Peyer's patch (tissue), 4 donors: ENCODE results near the gene RPS18. TPM values are rescaled to one million over a fixed set of nuclear protein-coding genes. Genes with fewer than 3 reads are reported as not detected.

Source experiments
- DNase-seq, 3 donors: peaks; one replicate each; pipeline ENCODE4 v3.0.0-alpha.2; 2017 to 2019
- H3K27ac ChIP-seq, 4 donors: fragments of 200-600 bp; sonication (generic); one replicate each; pipeline ENCODE4 v1.5.1; 2016 to 2019
- H3K27me3 ChIP-seq, 2 donors: fragments of 200-600 bp; sonication (generic); one replicate each; pipeline ENCODE4 v1.5.1; 2019
- H3K36me3 ChIP-seq, 3 donors: fragments of 200-600 bp; sonication (generic); one replicate each; pipeline ENCODE4 v1.5.1; 2016 to 2019
- H3K4me1 ChIP-seq, 4 donors: fragments of 200-600 bp; sonication (generic); one replicate each; pipeline ENCODE4 v1.5.1; 2016 to 2019
- H3K4me3 ChIP-seq, 4 donors: fragments of 200-600 bp; sonication (generic); 1 replicate in 3 of 4; 2 replicates in 1 of 4; pipeline ENCODE4 v1.5.1; 2016 to 2019; ENCODE audit warnings: mild to moderate bottlenecking in 1 of 4
- H3K9me3 ChIP-seq, 4 donors: fragments of 200-600 bp; sonication (generic); one replicate each; pipeline ENCODE4 v1.5.1; 2016 to 2019; ENCODE audit warnings: mild to moderate bottlenecking in 1 of 4
- POLR2A ChIP-seq, 2 donors: fragments of 450-650 bp; IDR thresholded peaks; one replicate each; pipeline ENCODE4 v1.5.1; 2017; ENCODE audit warnings: antibody characterized with exemption in 2 of 2, mild to moderate bottlenecking in 2 of 2, moderate library complexity in 2 of 2
- total RNA-seq, 4 donors: library from RNA; depleted of rRNA; stranded (reverse); fragments of >200 nt; gene quantifications; one replicate each; pipeline ENCODE4 v1.1.0, GENCODE V29; 2016
- TF ChIP-seq, protein P1 (sequence below), 6 experiments: fragments of 450-650 bp in 4 of 6; fragments of 200-600 bp in 2 of 6; sonication (generic) in 1 of 6; IDR thresholded peaks; one replicate each; pipeline ENCODE4 v1.5.1; 2017 to 2019; ENCODE audit warnings: antibody characterized with exemption in 6 of 6, mild to moderate bottlenecking in 3 of 6, moderate library complexity in 1 of 6

The RPS18 gene
- total RNA-seq, 4 donors from 2014 or later = 697 to 1,875 (median 903) TPM

DNA sequence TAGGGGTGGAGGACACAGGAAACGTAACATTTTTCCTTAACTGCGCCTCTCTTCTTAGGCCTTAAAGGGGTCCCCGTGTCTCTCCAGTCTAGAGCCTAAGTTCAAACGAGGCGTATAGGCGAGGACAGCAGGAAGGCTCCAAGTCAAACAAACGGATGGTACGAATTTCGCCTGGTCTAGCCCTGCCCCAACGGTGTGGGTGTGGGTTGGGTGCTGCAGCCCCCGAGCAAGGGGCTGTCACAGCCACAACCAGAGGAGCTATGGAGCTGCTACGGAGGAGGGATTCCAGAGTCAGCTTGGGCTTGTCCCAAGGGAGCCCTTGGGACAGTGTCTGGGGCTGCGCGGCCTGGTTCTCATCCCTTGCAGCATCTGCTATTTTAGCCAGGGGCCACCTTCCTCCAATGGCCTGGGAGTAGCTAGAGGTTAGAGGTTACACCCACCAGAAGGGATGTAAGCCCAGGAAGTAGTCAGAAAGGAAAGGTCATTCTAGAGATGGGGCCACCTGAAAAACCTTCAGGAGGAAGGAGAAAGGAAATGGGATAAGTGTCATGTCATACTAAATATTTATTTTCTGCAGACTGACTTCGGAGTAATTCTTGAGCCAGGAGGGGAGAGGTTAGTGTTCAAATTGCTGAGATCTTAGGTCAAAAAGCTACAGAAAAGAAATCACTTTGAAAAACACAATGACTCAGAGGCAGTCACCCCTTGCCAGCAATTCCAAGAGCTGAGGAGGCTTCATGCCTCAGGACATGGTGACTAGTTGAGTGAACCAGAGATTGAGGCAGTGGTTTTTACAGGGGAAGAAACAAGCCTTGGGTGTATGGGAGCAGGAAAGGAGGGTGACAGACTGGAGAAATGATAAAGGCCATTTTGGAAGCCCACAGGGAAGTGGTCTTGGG lies 21.9 kb upstream of the RPS18 start:
- H3K27ac ChIP-seq = peak overlapping the region; percentile 86 to 93 (median 89)
- DNase-seq = no peak

DNA sequence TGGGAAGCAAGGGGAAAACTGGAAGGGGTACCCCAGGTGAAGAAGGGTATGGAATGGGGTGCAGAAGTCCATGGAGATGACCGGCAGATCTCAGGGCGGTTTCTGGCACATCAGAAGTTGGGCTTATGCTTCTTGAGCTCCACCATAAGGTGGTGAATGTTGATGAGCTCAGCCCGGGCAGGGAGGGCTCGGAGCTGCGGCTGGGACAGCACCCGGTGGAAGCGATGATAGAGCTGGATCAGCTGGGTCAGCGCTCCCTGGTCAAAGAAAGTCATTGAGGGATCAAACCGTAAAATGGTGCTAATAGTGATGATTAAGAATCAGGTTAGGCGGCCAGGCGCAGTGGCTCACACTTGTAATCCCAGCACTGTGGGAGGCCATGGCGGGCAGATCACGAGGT lies 21.1 kb upstream of the RPS18 start:
- Histone ChIP-seq H3K4me1 (peaks cover 0 to 19% (median 5%) of the 10 kb centered on the region in 4 donors), H3K27me3 (no peaks in the 10 kb centered on the region), H3K9me3 (no peaks in the 10 kb centered on the region), H3K4me3 (no peak overlapping the region), H3K27ac (no peak overlapping the region), H3K36me3 (peaks cover 0 to 7% (median 0%) of the 10 kb centered on the region in 3 donors)
- no peak for DNase-seq
- TF ChIP-seq, protein P1, sequence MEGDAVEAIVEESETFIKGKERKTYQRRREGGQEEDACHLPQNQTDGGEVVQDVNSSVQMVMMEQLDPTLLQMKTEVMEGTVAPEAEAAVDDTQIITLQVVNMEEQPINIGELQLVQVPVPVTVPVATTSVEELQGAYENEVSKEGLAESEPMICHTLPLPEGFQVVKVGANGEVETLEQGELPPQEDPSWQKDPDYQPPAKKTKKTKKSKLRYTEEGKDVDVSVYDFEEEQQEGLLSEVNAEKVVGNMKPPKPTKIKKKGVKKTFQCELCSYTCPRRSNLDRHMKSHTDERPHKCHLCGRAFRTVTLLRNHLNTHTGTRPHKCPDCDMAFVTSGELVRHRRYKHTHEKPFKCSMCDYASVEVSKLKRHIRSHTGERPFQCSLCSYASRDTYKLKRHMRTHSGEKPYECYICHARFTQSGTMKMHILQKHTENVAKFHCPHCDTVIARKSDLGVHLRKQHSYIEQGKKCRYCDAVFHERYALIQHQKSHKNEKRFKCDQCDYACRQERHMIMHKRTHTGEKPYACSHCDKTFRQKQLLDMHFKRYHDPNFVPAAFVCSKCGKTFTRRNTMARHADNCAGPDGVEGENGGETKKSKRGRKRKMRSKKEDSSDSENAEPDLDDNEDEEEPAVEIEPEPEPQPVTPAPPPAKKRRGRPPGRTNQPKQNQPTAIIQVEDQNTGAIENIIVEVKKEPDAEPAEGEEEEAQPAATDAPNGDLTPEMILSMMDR (IDR thresholded peaks at IDR 0.05) = no peak
- TF ChIP-seq POLR2A (IDR thresholded peaks at IDR 0.05) = no peak

More for the DNA sequence above, 21.9 kb upstream of the RPS18 start:
- peak overlapping the region; percentile 43 to 60 (median 56) for H3K4me3 ChIP-seq
- no peaks in the 10 kb centered on the region for H3K9me3 ChIP-seq
- TF ChIP-seq, protein P1 (IDR thresholded peaks at IDR 0.05) = no peak
- no peak for TF ChIP-seq POLR2A (IDR thresholded peaks at IDR 0.05)
- no peaks in the 10 kb centered on the region for H3K27me3 ChIP-seq
- H3K36me3 ChIP-seq = peaks cover 0 to 5% (median 0%) of the 10 kb centered on the region in 3 donors
- H3K4me1 ChIP-seq = peaks cover 0 to 19% (median 5%) of the 10 kb centered on the region in 4 donors

DNA sequence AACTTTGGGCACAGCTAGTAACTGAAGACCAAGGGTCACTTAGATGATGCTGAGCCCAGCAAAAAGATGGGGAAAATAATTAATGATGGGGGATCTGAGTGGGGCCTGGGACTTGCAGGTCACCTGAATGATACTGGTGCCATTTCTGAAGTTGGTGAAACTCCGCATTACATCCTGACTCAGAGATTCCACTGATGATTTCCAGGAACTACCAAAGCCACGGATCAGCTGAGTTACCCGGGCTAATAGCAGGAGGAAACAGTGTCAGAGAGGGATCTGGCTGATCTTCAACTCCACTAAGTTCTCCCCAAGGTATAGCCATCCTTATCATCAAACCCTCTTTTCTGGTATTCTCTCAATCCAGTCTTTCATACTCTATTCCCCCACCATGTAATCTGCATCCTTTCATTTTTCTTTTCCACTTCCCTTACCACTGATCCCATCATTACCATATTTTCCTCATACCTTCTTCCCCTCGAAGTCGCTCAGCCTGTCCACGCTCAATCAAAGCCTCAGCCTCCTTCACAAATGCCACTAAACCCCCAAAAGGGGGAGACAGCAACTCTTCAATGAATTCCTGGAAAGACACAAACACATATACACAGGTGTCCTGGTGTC lies 20.4 kb upstream of the RPS18 start:
- Histone ChIP-seq H3K4me1 (peaks cover 0 to 19% (median 5%) of the 10 kb centered on the region in 4 donors), H3K27me3 (no peaks in the 10 kb centered on the region), H3K27ac (no peak overlapping the region), H3K9me3 (no peaks in the 10 kb centered on the region), H3K36me3 (peaks cover 0 to 7% (median 0%) of the 10 kb centered on the region in 3 donors), H3K4me3 (no peak overlapping the region)
- TF ChIP-seq, protein P1 (IDR thresholded peaks at IDR 0.05) = no peak
- TF ChIP-seq POLR2A (IDR thresholded peaks at IDR 0.05) = no peak
- DNase-seq = no peak

DNA sequence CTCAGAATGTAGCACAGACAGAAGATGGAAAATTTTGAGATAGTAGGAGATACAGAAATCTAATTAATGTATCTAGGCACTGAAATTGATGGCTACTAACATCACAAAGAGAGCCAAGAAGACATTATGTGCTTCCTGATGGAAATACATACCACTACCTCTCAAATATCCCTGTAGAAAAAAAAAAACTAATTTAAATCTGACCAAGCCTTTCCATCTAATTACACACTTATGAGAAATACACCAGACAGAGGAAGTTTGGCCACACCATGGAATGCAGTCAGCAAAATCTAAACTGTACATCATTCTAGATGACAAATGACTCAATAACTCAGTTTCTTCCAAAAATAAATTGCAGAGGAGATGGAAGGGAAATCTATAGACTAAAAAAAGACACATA lies 19.1 kb upstream of the RPS18 start:
- DNase-seq = no peak
- no peaks in the 10 kb centered on the region for H3K27me3 ChIP-seq
- no peak overlapping the region for H3K27ac ChIP-seq
- peaks cover 0 to 13% (median 0%) of the 10 kb centered on the region in 3 donors for H3K36me3 ChIP-seq
- H3K4me3 ChIP-seq = no peak overlapping the region
- H3K4me1 ChIP-seq = peaks cover 0 to 19% (median 5%) of the 10 kb centered on the region in 4 donors
- no peaks in the 10 kb centered on the region for H3K9me3 ChIP-seq
- no peak for TF ChIP-seq POLR2A (IDR thresholded peaks at IDR 0.05)
- TF ChIP-seq, protein P1 (IDR thresholded peaks at IDR 0.05) = no peak

DNA sequence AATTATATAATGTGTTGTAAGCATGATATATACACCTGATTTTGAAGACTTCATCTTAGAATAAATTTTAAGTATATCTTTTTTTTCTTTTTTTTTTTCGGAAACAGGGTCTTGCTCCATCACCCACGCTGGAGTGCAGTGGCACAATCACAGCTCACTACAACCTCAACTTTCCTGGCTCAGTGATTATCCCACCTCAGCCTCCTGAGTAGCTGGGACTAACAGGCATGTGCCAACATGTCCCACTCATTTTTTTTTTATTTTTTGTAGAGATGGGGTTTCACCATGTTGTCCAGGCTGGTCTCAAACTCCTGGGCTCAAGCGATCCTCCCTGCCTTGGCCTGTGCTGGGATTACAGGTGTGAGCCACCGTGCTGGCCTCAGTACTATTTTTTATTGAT lies 17.3 kb upstream of the RPS18 start:
- Histone ChIP-seq H3K36me3 (peaks cover 0 to 27% (median 0%) of the 10 kb centered on the region in 3 donors), H3K4me1 (peaks cover 0 to 13% (median 2%) of the 10 kb centered on the region in 4 donors), H3K27me3 (no peaks in the 10 kb centered on the region), H3K9me3 (no peaks in the 10 kb centered on the region), H3K27ac (no peak overlapping the region), H3K4me3 (no peak overlapping the region)
- TF ChIP-seq, protein P1 (IDR thresholded peaks at IDR 0.05) = no peak
- no peak for TF ChIP-seq POLR2A (IDR thresholded peaks at IDR 0.05)
- DNase-seq = no peak
